HG03064 (cell line): ENCODE results near the gene TCAP.
"Not testable (repeated sequence)": the region's sequence is repeated elsewhere in the genome, so short reads cannot be mapped to it uniquely, and the experiment has no call there.

Experiments
- ATAC-seq: cut with Tn5 transposase; IDR thresholded peaks from one replicate; pipeline ENCODE4 v1.9.1; 2021; ENCODE audit warnings: low read depth; ENCODE audit not compliant: unreplicated experiment

The TCAP gene

GRCh38 chr17:39701784-39702422, 36.8 kb downstream of the TCAP start:
- no peak for ATAC-seq

DNA sequence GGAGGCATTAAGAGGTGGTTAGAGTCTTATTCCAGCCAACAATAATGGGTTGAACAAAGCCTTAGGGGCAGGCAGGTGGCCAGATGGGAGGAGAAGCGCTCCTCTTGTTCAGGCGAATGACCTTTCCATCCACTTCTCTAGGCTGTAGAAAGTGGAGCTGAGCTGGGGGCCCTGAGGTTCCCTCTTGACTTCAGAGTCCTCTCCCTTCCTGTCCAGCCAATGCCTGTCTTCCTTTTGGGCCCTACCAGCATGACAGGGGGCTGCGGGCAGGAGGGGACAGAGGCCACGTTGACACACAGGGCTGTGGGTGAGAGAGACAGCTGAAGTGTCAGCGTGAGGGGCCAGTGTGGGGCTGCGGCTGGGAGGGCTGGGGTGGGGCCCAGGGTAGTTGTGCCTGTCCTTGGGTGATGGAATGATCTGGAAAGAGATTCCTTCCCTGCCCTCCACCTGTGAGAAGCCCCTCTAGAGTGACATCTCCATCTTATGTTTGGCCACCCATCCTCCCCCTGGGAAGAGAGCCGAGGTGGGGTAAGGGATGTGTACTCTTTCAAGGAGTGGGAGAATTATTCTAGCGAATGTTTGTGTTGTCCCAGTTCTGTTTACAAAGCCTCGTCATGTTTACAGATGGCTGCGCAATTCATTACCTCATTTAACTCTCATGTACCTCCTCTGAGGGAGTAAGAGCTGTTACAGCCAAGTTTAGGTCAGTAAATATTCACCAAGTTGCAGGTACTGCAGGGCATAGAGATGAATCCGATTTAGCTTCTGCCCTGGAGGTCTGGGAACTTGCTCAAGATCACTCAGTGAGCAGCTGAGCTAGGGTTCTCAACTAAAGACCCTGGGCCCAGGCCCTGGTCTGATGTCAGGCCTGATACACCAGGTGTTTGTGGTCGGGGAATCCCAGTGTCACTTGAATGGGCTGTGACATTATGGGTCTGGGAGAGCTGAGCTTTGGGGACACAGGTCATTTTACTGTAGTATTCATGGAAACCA, 38.0 kb downstream of the TCAP start:
- ATAC-seq, result no peak

- ATAC-seq, result no peak
Observed at GRCh38 chr17:39703913-39704312, 38.8 kb downstream of the TCAP start.

DNA sequence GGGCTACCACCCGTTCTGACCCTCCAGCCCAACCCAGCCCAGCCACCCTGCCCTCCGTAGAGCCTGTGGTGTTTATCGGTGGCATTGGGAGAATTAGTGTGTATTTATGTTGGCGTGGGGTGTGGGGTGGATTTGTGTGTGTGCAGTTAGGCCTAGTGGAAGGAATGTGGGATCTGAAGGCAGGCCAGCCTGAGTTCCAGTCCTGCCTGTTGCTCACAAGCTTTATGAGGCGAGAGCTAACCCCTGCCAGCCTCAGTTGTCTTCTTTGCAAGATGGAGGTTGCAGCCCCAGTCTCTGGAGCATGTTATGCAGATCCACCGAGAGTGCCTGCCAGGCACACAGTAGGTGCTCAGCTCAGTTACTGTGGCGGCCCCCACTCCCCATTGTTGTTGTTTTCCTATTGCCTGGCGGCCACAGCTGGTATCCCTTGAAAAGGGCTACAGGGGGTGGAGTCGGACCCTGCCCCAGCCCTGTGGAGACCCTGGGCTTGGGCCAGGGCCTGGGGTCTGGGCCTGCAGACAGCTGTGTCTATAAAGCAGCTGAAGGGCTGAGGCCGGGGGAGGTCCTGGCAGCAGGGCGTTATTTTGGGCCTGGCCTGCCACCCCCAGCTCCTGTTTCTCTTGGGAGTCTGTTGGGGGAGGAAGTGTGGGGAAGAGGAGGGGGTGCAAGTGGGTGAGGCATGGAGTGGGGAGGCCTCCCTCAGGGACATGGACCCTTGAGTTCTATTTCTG, 39.8 kb downstream of the TCAP start:
- ATAC-seq, result no peak

DNA sequence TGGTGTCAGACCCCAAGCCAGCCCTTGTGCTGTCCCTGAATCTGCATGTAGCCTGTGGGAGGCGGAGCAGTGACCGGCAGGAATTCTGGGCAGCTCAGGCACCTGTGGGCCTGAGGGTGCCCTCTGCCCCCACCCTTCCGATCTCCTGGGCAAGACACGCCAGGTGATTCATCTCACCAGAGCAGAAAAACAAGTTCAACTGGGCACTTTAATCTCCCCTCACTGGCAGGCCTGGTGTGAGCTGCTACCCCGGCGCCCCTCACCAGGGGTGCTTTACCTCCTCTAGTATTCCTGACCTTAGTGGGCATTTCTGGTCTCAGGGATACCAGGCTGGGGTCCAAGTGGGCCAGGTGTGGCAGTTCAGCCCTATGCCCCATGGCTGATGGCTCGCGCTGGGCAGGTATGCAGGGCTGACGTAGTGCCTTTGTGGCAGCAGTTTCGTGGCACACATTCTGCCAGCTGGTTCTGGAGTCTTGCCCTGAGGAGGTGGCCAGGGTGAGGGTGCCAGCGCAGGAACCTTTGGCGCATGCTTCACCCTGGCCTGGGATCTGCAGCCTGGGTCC, 40.7 kb downstream of the TCAP start:
- ATAC-seq, result no peak

DNA sequence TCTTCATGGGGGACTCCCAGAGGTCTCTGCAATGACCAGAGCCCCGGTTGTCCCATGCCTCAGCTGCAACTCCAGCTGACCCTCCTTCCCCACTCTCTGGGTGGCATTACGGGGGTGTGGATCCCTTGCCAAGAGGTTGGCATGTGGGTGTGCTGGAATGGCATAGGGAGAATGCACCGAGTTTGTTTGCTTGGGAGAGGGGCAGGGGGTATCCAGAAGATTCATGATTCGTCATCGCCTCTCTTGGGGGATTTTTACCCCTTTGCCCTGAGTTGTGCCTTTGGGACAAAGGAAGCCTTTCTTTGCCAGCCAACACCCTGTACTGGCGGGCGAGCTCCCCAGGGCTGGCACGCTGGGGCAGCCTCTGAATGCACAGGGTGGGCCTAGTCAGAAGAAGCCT, 41.2 kb downstream of the TCAP start:
- ATAC-seq, result no peak

GRCh38 chr17:39706921-39707337, 41.8 kb downstream of the TCAP start:
- ATAC-seq, result no peak

- ATAC-seq, result no peak
Observed at GRCh38 chr17:39709319-39709997, 44.3 kb downstream of the TCAP start.

GRCh38 chr17:39709998-39710964, 45.1 kb downstream of the TCAP start:
- no peak for ATAC-seq

DNA sequence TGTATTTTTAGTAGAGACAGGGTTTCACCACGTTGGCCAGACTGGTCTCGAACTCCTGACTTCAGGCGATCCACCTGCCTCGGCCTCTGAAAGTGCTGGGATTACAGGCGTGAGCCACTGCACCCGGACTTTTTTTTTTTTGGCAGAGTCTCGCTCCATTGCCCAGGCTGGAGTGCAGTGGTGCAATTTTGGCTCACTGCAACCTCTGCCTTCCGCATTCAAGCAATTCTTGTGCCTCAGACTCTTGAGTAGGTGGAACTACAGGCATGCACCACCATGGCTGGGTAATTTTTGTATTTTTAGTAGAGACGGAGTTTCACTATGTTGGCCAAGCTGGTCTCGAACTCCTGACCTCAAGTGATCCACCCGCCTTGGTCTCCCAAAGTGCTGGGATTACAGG, 45.9 kb downstream of the TCAP start:
- not testable (repeated sequence) for ATAC-seq

DNA sequence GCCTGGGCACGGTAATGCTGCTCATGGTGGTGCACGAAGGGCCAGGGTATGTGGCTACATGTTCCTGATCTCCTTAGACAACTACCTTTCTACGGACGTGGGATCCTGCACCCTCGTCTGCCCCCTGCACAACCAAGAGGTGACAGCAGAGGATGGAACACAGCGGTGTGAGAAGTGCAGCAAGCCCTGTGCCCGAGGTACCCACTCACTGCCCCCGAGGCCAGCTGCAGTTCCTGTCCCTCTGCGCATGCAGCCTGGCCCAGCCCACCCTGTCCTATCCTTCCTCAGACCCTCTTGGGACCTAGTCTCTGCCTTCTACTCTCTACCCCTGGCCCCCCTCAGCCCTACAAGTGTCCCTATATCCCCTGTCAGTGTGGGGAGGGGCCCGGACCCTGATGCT, 46.7 kb downstream of the TCAP start:
- ATAC-seq, result no peak

DNA sequence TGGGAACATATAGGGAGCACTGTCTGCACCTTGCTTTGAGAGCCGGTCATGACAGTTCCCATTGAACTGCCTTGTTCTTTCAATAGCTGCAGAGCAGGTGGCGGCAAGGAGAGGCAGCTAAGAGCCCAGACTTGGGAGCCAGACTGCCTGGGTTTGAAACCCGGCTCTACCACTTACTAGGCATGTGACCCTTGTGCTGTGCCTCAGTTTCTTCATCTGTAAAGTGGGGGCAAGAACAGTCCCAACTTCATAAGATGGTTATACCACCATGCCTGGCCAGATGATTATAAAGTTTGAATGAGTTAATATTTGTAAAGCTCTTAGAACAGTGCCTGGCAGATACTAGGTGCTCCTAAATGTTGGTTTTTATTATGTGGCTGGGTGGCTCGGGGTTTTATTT, 49.1 kb downstream of the TCAP start:
- no peak for ATAC-seq

DNA sequence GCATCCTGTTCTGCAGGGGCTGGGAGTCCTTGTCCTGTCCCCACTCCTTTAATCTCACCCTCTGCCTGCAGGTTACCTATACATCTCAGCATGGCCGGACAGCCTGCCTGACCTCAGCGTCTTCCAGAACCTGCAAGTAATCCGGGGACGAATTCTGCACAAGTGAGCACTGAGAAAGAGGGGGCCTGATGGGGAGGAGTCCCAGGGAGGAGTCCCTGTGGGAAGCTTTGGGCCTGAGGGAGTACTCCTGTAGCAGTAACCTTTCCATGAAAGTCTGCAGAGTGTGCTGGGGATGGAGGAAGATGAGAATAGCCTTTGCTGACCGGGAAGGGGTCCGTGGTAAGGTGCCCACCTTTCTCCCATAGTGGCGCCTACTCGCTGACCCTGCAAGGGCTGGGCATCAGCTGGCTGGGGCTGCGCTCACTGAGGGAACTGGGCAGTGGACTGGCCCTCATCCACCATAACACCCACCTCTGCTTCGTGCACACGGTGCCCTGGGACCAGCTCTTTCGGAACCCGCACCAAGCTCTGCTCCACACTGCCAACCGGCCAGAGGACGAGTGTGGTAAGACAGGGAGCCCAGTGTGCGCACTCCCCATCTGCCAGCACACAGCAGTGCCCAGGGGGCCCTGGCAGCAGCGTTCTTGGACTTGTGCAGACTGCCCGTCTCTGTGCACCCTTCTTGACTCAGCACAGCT, 50.4 kb downstream of the TCAP start:
- ATAC-seq, result no peak
